ENCODE data around the gene ZIC1.

DNA sequence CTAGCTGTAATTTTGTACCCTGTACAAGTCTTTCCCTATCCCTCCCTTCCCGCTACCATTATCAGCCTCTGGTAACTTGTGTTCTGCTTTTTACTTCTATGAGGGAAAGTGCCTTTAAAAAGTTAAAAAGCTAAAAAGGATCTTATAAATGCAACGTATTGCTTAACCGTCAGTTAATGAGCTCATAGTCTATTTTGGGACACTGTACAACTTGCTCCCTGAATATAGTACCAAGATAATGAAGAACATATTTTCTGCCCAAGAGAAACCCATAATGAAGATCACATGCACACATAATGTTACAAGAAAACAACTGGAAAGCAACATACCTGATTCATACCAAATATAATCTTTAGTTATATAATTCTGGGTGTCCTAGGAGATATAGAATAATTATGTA is 22.6 kb downstream of the ZIC1 start:
- TF ChIP-seq, protein P1, sequence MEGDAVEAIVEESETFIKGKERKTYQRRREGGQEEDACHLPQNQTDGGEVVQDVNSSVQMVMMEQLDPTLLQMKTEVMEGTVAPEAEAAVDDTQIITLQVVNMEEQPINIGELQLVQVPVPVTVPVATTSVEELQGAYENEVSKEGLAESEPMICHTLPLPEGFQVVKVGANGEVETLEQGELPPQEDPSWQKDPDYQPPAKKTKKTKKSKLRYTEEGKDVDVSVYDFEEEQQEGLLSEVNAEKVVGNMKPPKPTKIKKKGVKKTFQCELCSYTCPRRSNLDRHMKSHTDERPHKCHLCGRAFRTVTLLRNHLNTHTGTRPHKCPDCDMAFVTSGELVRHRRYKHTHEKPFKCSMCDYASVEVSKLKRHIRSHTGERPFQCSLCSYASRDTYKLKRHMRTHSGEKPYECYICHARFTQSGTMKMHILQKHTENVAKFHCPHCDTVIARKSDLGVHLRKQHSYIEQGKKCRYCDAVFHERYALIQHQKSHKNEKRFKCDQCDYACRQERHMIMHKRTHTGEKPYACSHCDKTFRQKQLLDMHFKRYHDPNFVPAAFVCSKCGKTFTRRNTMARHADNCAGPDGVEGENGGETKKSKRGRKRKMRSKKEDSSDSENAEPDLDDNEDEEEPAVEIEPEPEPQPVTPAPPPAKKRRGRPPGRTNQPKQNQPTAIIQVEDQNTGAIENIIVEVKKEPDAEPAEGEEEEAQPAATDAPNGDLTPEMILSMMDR (IDR thresholded peaks at IDR 0.05): no peak
- TF ChIP-seq POLR2AphosphoS5 (IDR thresholded peaks at IDR 0.05) (no peak), POLR2A (IDR thresholded peaks at IDR 0.05) (no peak), EP300 (IDR thresholded peaks at IDR 0.05) (no peak)

All from suprapubic skin (tissue), 4 donors.